GM18870 (cell line): ENCODE data around the gene DTWD2.

Experiments
- ATAC-seq: cut with Tn5 transposase; IDR thresholded peaks from one replicate; pipeline ENCODE4 v1.9.1; 2021; ENCODE audit warnings: moderate library complexity; ENCODE audit not compliant: unreplicated experiment

DTWD2 gene, protein sequence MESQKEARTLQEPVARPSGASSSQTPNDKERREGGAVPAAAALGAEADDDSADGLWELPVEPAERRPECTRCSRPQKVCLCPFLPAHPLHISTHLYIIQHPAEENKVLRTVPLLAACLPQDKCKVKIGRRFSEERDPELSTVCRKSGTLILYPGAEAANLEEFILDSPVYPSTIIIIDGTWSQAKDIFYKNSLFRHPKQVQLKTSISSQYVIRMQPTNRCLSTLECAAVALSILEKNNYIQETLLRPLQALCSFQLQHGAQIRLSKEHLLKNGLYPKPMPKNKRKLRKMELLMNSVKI

DNA sequence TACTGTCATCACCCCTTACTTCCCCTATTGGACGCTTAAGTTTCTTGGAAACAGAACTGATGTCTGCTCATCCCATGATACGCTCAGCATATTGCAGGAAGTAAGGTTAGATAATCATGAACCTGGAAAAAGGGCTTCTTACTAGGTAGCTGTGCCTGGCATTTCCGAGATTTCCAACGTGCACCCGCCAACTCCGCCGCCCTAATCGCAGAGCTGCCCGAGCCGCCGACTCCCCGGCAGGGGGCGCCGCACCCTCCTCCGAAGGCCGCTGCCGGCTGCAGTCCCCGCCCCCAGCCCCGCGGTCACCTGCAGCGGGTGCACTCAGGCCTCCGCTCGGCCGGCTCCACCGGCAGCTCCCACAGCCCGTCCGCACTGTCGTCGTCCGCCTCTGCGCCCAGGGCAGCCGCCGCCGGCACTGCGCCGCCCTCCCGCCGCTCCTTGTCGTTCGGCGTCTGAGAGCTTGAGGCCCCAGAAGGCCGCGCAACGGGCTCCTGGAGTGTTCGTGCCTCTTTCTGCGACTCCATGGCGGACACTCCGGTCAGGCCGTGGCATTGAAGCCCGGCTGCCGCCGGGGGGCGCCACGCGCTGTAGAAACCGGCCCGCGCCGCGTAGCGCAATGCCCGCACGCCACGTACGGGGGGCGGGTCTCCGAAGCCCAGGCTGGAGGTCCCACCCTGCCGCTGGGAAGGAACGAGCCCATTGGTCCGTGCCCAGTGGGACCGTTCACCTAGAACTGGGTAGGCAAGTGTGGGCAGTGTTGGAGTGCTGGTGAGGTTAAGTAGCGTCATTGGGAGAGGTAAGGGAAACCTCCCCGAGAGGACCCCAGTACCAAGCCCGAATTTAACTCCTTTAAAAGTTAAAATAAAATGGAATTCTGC, at the start of gene DTWD2:
TSS of gene DTWD2 (minus strand) at position 560 of the 878 bp plus-strand sequence. CDS start at position 524, 36 bp downstream.
- peak; percentile 94 for ATAC-seq

DNA sequence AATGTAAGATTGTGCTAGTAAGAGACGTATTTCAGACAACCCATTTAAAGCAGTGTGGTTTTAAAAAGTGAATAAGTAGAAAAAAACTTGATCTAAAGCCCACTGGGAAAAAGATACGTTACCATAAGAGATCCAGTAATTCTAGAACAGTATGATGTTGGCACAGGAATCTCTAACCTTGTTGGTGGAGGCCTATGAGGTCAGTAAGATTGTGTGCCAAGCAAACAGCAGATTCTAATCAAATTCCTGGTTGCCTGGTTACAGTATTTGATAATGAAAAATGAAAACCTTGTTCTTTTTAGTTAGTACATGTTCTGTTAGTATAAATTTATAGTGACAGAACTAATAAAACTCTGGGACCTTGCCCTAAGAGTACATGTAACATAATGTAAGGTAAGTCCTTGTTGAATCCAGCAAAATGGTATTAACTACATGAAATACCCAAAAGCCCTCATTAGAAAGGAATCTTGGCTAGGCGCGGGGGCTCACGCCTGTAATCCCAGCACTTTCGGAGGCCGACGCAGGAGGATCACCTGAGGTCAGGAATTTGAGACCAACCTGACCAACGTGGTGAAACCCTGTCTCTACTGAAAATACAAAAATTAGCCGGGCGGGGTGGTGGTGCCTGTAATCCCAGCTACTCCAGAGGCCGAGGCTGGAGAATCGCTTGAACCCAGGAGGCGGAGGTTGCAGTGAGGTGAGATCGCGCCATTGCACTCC, 49.3 kb upstream of the DTWD2 start:
- no peak for ATAC-seq

DNA sequence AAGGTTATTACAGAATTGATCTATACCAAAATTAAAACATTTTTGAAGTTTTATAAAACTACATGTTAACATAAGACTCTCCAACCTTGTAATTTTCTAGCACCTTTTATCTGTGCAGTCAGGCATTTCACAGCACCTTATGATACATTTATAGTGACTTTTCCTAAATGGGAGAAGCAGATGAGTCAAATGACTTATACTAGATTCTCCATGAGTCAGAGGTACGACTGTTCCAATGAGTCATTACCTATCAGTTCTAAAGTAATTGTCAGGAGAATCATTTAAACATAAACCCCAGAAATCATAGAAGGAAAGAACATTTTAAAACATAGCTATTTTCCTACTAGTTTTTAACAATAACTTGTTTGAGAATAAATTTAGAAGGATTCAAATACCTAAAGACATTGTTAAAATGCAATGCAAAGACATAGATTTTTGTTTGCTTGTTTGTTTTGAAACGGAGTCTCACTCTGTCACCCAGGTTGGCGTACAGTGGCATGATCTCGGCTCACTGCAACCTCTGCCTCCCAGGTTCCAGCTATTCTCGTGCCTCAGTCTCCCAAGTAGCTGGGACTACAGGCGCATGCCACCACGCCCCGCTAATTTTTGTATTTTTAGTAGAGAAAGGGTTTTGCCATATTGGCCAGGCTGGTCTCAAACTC, 47.9 kb upstream of the DTWD2 start:
- no peak for ATAC-seq

DNA sequence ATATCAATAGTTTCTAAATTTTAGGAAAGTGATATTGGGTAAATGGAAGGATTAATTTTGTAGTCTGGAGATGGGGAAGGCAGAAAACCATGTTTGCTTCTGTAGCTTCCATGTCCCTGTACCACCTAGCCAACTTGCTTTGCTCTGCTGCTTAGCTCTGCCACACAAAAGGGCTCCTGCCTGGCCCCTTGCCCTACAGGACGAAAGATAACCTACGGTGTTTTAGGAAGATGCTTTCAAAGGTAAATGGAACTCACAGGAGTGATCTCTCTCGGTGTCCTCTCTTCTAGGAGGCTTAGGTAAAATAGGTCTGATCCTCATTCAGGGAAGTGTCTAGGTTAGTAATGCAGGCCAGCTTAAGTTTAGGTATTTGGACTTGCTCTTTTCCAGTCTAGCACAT, 44.8 kb upstream of the DTWD2 start:
- no peak for ATAC-seq

DNA sequence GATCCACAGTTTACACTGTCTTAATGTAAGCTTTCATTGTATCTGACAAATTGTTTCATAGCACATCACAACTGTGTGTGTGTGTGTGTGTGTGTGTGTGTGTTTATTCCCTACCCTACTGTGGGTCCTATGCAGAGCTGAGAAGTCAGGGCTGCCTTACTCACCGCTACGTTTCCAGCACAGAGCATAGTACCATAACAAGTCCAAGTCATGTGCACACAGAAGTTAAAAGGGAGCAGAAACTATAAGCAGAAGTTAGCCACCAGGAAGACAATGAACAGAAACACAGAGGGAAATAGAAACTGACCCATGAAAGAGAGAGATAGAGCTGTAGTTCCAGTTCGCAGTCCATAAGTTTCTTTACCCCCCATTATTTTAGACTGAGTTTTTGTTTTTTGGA, 44.3 kb upstream of the DTWD2 start:
- ATAC-seq: no peak

DNA sequence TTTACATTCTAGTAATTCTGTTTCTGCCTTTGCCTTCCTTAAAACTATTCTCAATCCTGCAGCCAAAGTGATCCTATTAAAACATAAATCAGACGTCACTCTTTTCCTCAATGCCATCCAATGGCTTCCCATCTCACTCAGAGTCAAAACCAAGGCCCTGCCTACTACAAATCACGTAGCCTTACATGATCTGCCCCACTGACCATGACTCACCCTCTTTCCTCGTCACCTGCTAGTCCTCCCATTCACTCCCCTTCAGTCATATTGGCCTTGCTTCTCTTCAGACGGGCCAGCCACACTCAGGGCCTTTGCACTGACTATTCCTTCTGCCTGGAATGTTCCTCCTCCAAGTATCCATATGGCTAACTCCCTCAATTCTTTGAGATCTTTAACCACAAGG, 43.6 kb upstream of the DTWD2 start:
- peak; percentile 49 for ATAC-seq

DNA sequence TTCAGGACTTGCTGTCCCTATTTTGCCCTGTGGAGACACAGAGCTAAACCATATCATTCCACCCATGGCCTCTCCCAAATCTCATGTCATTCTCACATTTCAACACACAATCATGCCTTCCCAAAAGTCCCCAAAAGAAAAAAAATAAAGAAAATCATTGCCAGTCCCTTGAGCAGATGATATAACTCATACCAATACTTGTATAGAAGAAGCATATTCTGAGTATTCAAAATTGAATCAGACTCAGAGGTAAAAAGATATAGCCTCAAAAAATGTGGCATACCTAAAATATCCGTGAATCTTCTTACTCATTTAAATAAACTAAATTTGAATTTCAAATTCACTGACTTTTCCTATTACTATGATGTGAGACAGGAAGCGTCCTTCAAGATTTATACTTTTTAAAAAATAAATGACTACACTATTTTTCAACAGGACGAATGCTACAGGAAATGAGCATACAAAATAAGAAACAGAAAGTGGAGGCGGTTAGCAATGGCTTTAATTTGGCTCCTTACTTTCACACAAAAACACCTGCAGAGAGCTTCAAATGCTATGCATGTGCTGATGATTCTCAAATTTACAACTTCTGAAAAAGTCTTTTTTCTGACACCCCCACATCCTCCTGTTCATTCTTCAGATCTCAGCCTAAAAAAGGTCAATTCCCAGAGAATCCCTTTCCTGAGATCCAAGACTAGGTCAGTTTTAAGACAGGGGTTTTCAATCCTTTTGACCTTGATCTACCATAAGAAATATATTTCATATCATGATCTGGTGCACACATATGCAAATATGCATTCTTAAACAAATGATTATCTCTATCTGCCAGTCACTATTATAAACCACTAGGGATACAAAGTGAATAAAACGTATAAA, 42.9 kb upstream of the DTWD2 start:
- peak; percentile 80 for ATAC-seq

DNA sequence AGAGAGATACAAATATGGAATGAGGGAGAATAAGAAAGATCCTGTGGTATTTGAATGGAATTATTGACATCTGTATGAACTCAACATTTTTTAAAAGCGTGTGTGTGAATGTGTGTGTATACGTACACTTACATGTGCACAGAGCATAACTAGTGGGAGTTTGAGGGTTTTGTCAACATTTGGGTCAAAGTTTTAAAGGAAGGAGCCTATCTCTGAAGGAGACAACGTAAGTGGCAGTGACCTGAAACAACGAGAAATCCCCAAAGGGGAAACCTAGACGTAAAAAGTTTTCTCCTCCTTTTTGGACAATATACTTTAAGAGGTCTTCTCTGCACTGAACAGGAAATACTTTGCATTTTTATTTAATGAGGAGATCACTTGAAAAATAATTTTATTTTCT, 40.2 kb upstream of the DTWD2 start:
- ATAC-seq: no peak

DNA sequence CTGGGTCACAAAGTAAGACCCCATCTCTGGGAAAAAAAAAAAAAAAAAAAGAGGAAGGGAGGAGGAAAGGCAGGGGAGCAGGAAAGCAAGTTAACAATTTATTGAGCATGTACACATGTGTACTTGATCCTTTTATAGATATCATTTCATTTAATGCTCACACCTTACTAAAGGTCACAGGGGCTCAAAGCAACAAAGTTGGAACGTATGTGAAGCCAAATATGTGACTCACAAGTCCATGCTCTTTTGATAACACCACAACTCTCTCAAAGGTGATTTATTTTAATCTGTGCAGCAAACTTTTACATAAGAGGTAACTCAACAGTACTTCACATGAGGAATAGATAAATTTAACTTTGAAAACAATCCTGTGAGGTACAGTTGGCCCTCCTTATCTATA, 34.4 kb upstream of the DTWD2 start:
- no peak for ATAC-seq

DNA sequence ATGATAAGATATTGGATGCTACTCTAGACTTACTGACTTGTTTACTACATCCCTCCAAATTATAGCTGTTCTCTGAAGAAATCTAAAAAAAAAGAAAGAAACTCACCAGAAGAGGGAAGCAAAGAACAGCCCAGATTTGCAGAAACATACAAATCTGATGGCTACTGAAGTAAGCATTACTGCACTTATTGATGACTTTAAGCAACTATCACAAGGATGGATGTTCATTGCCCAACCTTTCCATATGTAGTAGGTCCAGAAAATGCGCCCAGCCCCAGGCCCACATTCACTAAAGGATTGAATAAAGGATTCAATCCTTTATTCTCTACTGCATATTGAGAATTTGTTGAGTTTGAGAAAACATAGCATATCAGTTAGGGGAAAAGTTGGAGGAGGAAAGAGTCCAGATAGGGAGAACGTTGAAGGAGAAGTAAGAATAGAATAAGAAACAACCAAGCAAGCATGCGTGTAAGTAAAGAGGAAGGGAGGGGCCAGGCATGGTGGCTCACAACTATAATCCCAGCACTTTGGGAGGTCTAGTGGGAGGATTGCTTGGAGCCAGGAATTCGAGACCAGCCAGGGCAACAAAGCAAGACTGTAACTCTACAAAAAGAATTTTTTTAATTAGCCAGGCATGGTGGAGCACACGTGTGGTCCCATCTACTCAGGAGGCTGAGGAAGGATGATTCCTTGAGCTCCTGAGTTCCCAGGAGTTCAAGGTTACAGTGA, 33.8 kb upstream of the DTWD2 start:
- ATAC-seq: peak; percentile 80

DNA sequence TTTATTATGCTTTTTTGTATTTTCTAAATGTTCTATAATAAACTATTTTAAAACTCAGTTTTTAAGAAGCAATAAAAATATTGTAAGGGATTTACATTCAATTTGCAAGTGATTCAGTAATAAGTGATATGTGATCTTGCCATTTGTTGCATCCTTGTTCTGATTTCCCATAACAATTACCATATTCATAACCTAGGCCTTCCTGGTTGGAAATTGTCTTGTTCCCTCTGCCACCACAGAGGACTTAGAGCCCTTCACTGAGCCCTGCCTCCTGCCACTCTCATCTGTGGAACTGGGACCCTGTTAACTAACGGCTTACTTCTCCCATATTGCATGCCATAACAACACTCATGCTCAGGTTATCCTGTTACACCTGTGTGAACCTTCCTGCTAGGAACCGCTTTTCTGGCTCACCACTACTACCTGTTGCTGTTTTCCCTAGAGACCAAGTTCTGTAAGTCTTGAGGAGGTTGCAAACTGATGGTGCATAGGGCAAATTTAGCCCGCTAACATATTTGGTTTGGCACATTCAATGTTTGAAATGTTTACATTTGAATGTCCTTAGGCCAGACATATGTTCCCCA, 32.9 kb upstream of the DTWD2 start:
- ATAC-seq: no peak

DNA sequence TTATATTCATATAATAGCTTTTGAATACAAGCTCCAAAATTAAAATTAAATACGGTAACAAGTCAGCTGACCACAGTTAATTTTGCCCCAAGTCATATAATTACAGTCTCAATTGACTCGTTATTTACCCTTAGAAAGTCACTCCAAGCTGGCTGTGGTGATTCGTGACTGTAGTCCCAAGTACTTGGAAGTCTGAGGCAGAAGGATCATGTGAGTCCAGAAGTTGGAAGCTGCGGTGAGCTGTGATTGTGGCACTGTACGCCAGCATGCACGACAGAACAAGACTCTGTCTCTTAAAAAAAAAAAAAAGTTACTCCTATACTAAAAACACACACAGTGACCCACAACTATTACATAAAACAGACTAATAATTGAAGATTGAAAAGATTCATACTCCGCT, 31.6 kb upstream of the DTWD2 start:
- ATAC-seq: no peak

DNA sequence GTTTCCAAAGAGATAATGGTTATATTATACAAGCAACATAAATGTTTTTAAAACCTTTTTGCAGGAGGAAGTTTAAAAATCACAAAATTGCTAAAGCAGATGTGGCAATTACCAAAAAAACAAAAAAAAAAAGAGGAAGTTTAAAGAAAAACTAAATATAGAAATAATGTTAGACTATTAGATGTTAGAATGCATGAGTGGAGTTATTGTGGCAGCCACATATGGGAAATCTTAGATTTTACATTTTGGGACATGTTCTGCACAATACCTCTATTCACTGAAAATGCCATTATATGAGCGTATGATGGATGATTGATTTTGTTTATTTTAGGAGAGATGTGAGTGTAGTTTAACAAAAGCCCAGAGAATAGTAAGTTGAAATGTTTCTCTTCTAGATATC, 31.2 kb upstream of the DTWD2 start:
- no peak for ATAC-seq

DNA sequence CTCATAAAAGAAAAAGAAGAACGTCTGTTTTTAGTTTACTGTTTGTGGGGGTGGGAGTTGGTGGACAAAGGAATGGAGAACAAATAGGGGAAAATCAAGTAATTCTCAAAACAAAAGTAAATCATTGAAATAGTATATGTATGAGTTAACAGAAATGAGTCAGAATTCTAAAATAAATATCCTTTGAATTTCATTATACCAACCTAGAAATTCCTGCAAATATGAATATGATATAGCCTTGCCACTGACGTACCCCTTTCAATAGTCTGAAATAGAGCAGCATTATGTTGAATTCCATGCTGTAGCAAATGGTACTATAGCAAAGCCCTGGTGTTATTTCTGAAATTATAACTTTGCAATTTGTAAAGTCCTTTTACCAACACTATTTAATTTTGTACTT, 29.6 kb upstream of the DTWD2 start:
- no peak for ATAC-seq

DNA sequence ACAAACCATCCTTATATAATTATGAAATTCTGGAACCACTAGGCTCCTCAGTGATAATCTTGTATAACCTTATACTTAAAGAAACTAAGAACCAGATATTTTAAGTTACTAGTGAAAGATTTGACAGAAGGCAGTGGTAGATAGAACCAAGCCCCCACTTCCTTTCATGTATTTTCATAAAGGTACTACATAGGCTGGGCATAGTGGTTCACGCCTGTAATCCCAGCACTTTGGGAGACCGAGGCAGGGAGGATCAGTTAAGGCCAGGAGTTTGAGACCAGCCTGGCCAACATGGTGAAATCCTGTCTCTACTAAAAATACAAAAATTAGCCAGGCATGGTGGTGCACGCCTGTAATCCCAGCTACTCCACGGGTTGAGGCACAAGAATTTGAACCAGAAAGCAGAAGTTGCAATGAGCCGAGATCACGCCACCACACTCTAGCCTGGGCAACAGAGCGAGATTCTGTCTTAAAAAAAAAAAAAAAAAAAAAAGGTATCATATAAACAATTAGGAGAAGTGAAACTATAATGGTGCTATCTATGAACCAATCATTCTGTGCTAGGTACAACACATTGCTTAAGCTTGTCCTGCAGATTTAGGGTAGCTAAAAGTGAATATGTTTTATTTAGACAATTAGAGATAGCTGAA, 27.9 kb upstream of the DTWD2 start:
- peak; percentile 95 for ATAC-seq

DNA sequence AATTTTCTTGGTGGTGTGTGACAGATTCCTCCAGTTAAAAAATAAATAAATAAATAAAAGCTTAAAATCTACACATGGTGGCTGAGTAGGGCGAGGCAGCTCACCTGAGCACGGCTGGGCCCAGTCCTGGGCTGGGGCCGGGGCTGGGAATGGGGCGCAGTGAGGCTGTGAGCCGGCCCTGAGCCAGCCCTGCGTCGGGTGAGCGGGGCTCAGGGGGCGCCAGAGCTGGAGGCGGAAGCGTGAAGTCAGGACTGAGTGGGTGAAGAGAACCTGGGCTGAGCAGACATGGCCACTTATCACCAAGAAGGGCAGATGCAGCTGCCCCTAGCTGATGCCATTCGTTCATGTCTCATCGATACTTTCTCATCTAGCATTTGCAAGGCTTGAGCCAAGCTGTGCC, 22.8 kb upstream of the DTWD2 start:
- ATAC-seq: no peak

DNA sequence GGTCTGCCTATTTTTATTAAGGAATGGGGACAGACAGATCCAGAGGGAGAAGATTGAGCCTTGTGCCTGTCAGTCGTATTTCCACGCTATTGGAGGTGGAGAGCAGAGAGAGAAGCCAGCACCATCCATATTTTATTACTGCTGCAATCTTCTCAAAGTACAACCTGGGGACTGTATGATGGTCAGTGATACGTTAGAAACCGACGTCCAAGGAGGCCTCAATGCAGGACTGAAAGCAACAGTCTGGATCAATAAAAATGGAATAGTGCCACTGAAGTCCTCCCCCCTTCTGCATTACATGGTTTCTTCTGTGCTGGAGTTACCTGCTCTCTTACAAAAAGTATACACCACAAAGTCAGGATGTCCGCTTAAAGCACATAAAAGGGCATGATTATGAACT, 21.9 kb upstream of the DTWD2 start:
- ATAC-seq: no peak

DNA sequence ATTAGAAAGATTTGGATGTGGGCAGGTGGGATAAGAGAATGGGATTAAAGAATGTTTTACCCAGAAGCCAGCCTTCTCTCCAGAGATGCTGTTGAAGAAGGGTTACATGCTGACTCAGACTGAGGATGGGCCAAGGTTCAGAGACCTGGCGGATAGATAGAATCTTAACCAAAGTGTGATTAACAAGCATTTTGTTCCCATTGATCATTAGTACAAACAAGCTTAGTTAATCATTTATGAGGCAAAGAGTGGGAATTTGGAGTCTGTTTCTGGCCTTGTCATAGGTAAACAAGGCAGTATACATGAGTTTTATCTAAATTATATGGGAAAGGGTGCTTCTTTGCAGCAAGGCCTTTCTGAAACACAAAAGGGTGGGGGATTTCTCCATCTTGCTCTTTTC, 20.8 kb upstream of the DTWD2 start:
- no peak for ATAC-seq

DNA sequence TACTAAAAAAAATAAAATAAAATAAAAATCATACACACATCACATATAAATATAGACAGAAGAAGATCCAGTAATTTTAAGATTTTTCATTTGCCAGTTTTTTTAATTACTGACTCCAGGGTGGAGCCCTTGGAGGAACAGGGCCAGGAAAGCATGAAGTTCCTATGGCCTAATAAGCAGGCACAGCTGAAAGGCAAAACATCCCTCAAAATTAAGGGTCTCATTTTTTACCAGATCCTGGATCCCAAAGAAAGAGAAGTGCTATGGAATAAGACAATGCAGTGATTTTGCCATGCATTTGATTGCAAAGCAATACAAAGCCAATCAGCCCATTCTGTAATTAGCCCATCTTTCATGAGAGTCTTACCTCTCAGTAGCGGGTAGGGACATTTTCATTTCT, 11.3 kb upstream of the DTWD2 start:
- no peak for ATAC-seq
